ENCODE results near the gene RUSF1. TPM values are rescaled to one million over a fixed set of nuclear protein-coding genes. Genes with fewer than 3 reads are reported as not detected.
A peak's percentile ranks its signal among the peaks of the same experiment; 100 is the strongest.

The RUSF1 gene
- total and polyA plus RNA-seq, 9 of the 15 experiments (the other 6 are each of a cell fraction or from before 2014, with no cell fraction given): 0.80 to 52.8 (median 27.6) TPM

- Histone ChIP-seq H3K9me3 (replicated peaks; ENCODE audit: control insufficient read depth, insufficient read depth, low read depth, low read length) (no peaks in the 10 kb centered on the region), H3K9me1 (ENCODE audit: control insufficient read depth, insufficient read depth, low read length) (no peaks in the 10 kb centered on the region), H3K4me3 (no peak overlapping the region), H3K4me1 (replicated peaks in 1 of 2; ENCODE audit: control insufficient read depth in 2 of 2, insufficient read depth in 2 of 2, low read length in 2 of 2) (peaks cover 16 to 26% of the 10 kb centered on the region in 2 experiments; a peak in 4 of 5 replicates), H3K79me2 (ENCODE audit: control insufficient read depth, insufficient read depth, low read length) (no peaks in the 10 kb centered on the region), H3K9ac (ENCODE audit: insufficient read depth in 1 of 2, low read depth in 2 of 2, low read length in 2 of 2) (peak overlapping the region in 1 of 2 experiments; percentile 65; a peak in 1 of 4 replicates), H4K20me1 (replicated peaks; ENCODE audit: control insufficient read depth, insufficient read depth, low read length) (no peaks in the 10 kb centered on the region), H3K4me2 (ENCODE audit: insufficient read depth, low read length) (no peak overlapping the region), H3K27ac (ENCODE audit: extremely low read depth, low read depth, low read length) (peak overlapping the region; percentile 36; the same call in 1 of the 3 replicates), H3K27me3 (ENCODE audit: control insufficient read depth in 2 of 2, insufficient read depth in 2 of 2, low read length in 2 of 2) (no peaks in the 10 kb centered on the region), H2AFZ (ENCODE audit: low read depth, low read length) (peak overlapping the region; percentile 85), H3K36me3 (ENCODE audit: control insufficient read depth, insufficient read depth, low read length) (no peaks in the 10 kb centered on the region)
- DNase-seq (ENCODE audit: extremely low read depth in 1 of 4, low spot score in 3 of 4) (peak in 1 of 4 experiments; percentile 23), ATAC-seq (peak; percentile 21; the same call in 1 of the 3 replicates), FAIRE-seq (no peak)
- intact Hi-C loops (cut with micrococcal nuclease) (loop anchor here (5.0 kb wide), 1 partner anchor 50 kb away; the partner anchor contains the start of gene TGFB1I1), in situ Hi-C loops (cut with MboI) (no loop called here)
- no peak for TF ChIP-seq ZNF12 (CRISPR knock-in tag; IDR thresholded peaks at IDR 0.05)
- CTCF ChIA-PET (ENCODE audit: low intra/inter-chr PET ratio): no interaction called here
- POLR2A ChIA-PET: no interaction called here
- BruUV-seq (replicated peaks): no TSS peak
- WGBS (ENCODE audit: insufficient coverage, low coverage, missing lambda C conversion rate): 63% methylated on average over 6 of the region's 6 CpGs
Observed at GRCh38 chr16:31522071-31522470, 13.9 kb upstream of the RUSF1 start.

- no peak overlapping the region for H3K4me3 ChIP-seq
- H3K27ac ChIP-seq (ENCODE audit: extremely low read depth, low read depth, low read length): no peak overlapping the region
- H3K79me2 ChIP-seq (ENCODE audit: control insufficient read depth, insufficient read depth, low read length): no peaks in the 10 kb centered on the region
- H3K27me3 ChIP-seq (ENCODE audit: control insufficient read depth in 2 of 2, insufficient read depth in 2 of 2, low read length in 2 of 2): no peaks in the 10 kb centered on the region
- no peak for TF ChIP-seq ZNF57 (CRISPR knock-in tag; IDR thresholded peaks at IDR 0.05)
- TF ChIP-seq EHMT2 (IDR thresholded peaks at IDR 0.05): no peak
- no peak for TF ChIP-seq ZBED1 (IDR thresholded peaks at IDR 0.05)
- no peaks in the 10 kb centered on the region for H4K20me1 ChIP-seq (replicated peaks; ENCODE audit: control insufficient read depth, insufficient read depth, low read length)
- in situ Hi-C loops (cut with MboI) (no loop called here), intact Hi-C loops (cut with micrococcal nuclease) (loop anchor here (5.0 kb wide), 1 partner anchor 49 kb away; the partner anchor contains the start of gene TGFB1I1)
- ChIA-PET CTCF (ENCODE audit: low intra/inter-chr PET ratio) (no interaction called here), POLR2A (interaction anchor here (1.7 kb wide), 1 partner anchor 11 kb away, joined by 6 read pairs; no protein-coding TSS in a partner anchor)
- no peaks in the 10 kb centered on the region for H3K9me1 ChIP-seq (ENCODE audit: control insufficient read depth, insufficient read depth, low read length)
- ATAC-seq: no peak
- BruUV-seq (replicated peaks): no TSS peak
- peaks cover 15 to 26% of the 10 kb centered on the region in 2 experiments; a peak in 4 of 5 replicates for H3K4me1 ChIP-seq (replicated peaks in 1 of 2; ENCODE audit: control insufficient read depth in 2 of 2, insufficient read depth in 2 of 2, low read length in 2 of 2)
- DNase-seq (ENCODE audit: extremely low read depth in 1 of 4, low spot score in 3 of 4): no peak
- H3K36me3 ChIP-seq (ENCODE audit: control insufficient read depth, insufficient read depth, low read length): no peaks in the 10 kb centered on the region
- H3K9me3 ChIP-seq (replicated peaks; ENCODE audit: control insufficient read depth, insufficient read depth, low read depth, low read length): no peaks in the 10 kb centered on the region
- 59% methylated on average over 3 of the region's 3 CpGs for whole genome bisulfite sequencing (ENCODE audit: insufficient coverage, low coverage, missing lambda C conversion rate)
- H3K9ac ChIP-seq (ENCODE audit: insufficient read depth in 1 of 2, low read depth in 2 of 2, low read length in 2 of 2): no peak overlapping the region
- peak overlapping the region; percentile 85 for H2AFZ ChIP-seq (ENCODE audit: low read depth, low read length)
- FAIRE-seq: no peak
- no peak overlapping the region for H3K4me2 ChIP-seq (ENCODE audit: insufficient read depth, low read length)
Observed at GRCh38 chr16:31521368-31521767, 13.2 kb upstream of the RUSF1 start.

Measured in K562 (cell line).